PC-9 (cell line): Measurements from ENCODE around the gene HARBI1. TPM values are rescaled to one million over a fixed set of nuclear protein-coding genes. Genes with fewer than 3 reads are reported as not detected.

Source experiments
- Bru-seq: library from RNA; stranded (reverse); fragments of 400-500 nt; gene quantifications from one replicate; lab custom pipeline; 2021; lab: Mats Ljungman, UMichigan
- BruChase-seq, 2 experiments: library from RNA; stranded (reverse); fragments of 400-500 nt; gene quantifications; one replicate each; lab custom pipeline; 2021; lab: Mats Ljungman, UMichigan
- BruUV-seq: library from RNA; stranded (reverse); fragments of 400-500 nt; replicated peaks from 2 replicates; lab custom pipeline; 2021; lab: Mats Ljungman, UMichigan
- CTCF ChIA-PET: fragments of 300-600 bp; sonication (Branson Sonifier 250); formaldehyde crosslinking; loops from one replicate; lab custom pipeline; 2022; ENCODE audit warnings: antibody characterized with exemption; lab: Charles Lee
- POLR2A ChIA-PET: fragments of 300-600 bp; sonication (Branson Sonifier 250); formaldehyde crosslinking; loops from one replicate; lab custom pipeline; 2022; ENCODE audit warnings: antibody characterized with exemption; ENCODE audit not compliant: unreplicated experiment; lab: Charles Lee
- DNase-seq, 2 experiments: peaks; one replicate each; pipeline versions ENCODE4 v3.0.0 to v3.0.0-alpha.2; 2015 to 2022; ENCODE audit warnings: mixed read lengths in 1 of 2
- H2AFZ ChIP-seq: fragments of 200-600 bp; sonication (generic); 2 replicates; pipeline ENCODE4 v1.8.1; 2017; ENCODE audit warnings: antibody characterized with exemption
- H3F3A ChIP-seq: fragments of 200-600 bp; sonication (generic); 2 replicates; pipeline ENCODE4 v1.8.1; 2017; ENCODE audit warnings: antibody characterized with exemption, mild to moderate bottlenecking, low read depth; ENCODE audit not compliant: insufficient read depth
- H3K27ac ChIP-seq: fragments of 200-600 bp; sonication (generic); 2 replicates; pipeline ENCODE4 v1.6.1; 2016; ENCODE audit warnings: mixed run types
- H3K27me3 ChIP-seq: fragments of 200-600 bp; sonication (generic); 2 replicates; pipeline ENCODE4 v1.6.1; 2016; ENCODE audit warnings: low read depth, mixed run types; ENCODE audit not compliant: insufficient read depth
- H3K36me3 ChIP-seq: fragments of 200-600 bp; sonication (generic); 2 replicates; pipeline ENCODE4 v1.6.1; 2016; ENCODE audit warnings: low read depth, mixed run types
- H3K4me1 ChIP-seq: fragments of 200-600 bp; sonication (generic); replicated peaks from 2 replicates; pipeline ENCODE4 v1.6.1; 2016; ENCODE audit warnings: mixed run types; ENCODE audit not compliant: insufficient read depth
- H3K4me2 ChIP-seq: fragments of 200-600 bp; sonication (generic); 2 replicates; pipeline ENCODE4 v1.6.1; 2017; ENCODE audit warnings: mixed run types
- H3K4me3 ChIP-seq: fragments of 200-600 bp; sonication (generic); 2 replicates; pipeline ENCODE4 v1.6.1; 2016; ENCODE audit warnings: mixed run types
- H3K79me2 ChIP-seq: fragments of 200-600 bp; sonication (generic); 2 replicates; pipeline ENCODE4 v1.6.1; 2017; ENCODE audit warnings: low read depth, mixed run types
- H3K9me2 ChIP-seq: fragments of 200-600 bp; sonication (generic); 2 replicates; pipeline ENCODE4 v1.8.1; 2017; ENCODE audit warnings: mild to moderate bottlenecking; ENCODE audit not compliant: insufficient read depth
- H3K9me3 ChIP-seq: fragments of 200-600 bp; sonication (generic); 2 replicates; pipeline ENCODE4 v1.8.1; 2016; ENCODE audit warnings: low read depth; ENCODE audit not compliant: insufficient read depth
- H4K20me1 ChIP-seq: fragments of 200-600 bp; sonication (generic); 2 replicates; pipeline ENCODE4 v1.8.1; 2017; ENCODE audit not compliant: insufficient read depth
- CTCF ChIP-seq: fragments of 200-600 bp; sonication (generic); conservative IDR thresholded peaks from 2 replicates; pipeline ENCODE4 v1.6.1; 2017; ENCODE audit warnings: mixed run types, antibody characterized with exemption, mild to moderate bottlenecking, moderate library complexity
- EZH2 ChIP-seq: fragments of 200-600 bp; sonication (generic); IDR thresholded peaks from 2 replicates; pipeline ENCODE4 v1.8.0; 2017; ENCODE audit warnings: antibody characterized with exemption, low read depth
- intact Hi-C: fragments of 100-400 bp; cut with micrococcal nuclease; formaldehyde crosslinking; loops from one replicate; pipeline ENCODE4 v1.10.0; 2022; ENCODE audit not compliant: unreplicated experiment
- long read RNA-seq: library from polyadenylated mRNA; stranded (forward); transcript quantifications from one replicate; pipeline ENCODE4 v2.0.0, GENCODE V29; 2022
- total RNA-seq: library from RNA; stranded (reverse); gene quantifications from 2 replicates; pipeline ENCODE4 v1.2.3, GENCODE V29; 2021

The HARBI1 gene, protein sequence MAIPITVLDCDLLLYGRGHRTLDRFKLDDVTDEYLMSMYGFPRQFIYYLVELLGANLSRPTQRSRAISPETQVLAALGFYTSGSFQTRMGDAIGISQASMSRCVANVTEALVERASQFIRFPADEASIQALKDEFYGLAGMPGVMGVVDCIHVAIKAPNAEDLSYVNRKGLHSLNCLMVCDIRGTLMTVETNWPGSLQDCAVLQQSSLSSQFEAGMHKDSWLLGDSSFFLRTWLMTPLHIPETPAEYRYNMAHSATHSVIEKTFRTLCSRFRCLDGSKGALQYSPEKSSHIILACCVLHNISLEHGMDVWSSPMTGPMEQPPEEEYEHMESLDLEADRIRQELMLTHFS
- total RNA-seq (6.6 and 8.0 TPM in 2 replicates), Bru-seq, nascent RNA (percentile 58 among the genes with signal in this experiment), BruChase-seq, experiment 1, labeled RNA remaining after a 2-hour chase (percentile 52 among the genes with signal in this experiment), BruChase-seq, experiment 2, labeled RNA remaining after a 6-hour chase (percentile 42 among the genes with signal in this experiment)
- long read RNA-seq, partial matches to known transcripts = 0 of 7 reads
- long read RNA-seq, other reads (novel, unspliced or antisense) = 3 of 7 reads

- TSS peak; percentile 70 for BruUV-seq
- intact Hi-C loops = loop anchor here (1.0 to 5.0 kb wide), 6 partner anchors 63 to 255 kb away; partner anchors contain the start of genes ARHGAP1 and MDK
These were observed at the start of gene HARBI1, which contains the start of gene ATG13 for GRCh38 chr11:46617134-46617971. HARBI1 (minus strand) TSS chr11:46617227; CDS start chr11:46616237, 990 bp downstream. ATG13 (plus strand) TSS chr11:46617553; CDS start chr11:46644292, 26,739 bp downstream.

DNA sequence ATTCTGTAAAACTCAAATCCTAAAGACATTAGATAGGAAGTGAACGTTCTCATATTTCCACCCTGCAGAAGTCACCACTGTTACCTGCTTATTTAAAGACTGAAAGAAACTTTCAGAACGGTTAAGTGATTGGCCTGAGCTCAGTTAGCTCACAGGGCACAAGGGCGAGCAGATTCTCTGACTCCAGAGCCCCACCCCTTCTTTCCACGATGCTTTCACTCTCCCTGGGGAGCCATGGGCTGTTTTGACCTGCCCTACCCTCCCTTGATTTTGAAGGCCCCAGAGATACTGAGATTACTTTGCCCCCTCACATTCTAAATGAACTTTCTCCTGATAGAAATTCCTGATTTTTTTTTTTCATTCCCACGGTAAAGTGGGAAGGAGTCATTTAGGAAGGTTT, 49.5 kb upstream of the HARBI1 start:
- Histone ChIP-seq H4K20me1 (0 out of 2 replicates have a peak, but pooled peaks cover 3% of the 10 kb centered on the region), H3K4me3 (no peak overlapping the region), H3K4me2 (no peak overlapping the region), H3F3A (no peaks in the 10 kb centered on the region; the same call in 1 of the 2 replicates), H3K27ac (no peak overlapping the region), H3K9me2 (no peaks in the 10 kb centered on the region), H3K27me3 (no peaks in the 10 kb centered on the region), H2AFZ (no peak overlapping the region), H3K79me2 (no peaks in the 10 kb centered on the region), H3K9me3 (no peaks in the 10 kb centered on the region), H3K4me1 (no peaks in the 10 kb centered on the region), H3K36me3 (peaks cover 38% of the 10 kb centered on the region; the same call in 1 of the 2 replicates)
- DNase-seq = no peak
- CTCF ChIA-PET = no interaction called here
- no peak for TF ChIP-seq CTCF
- no peak for TF ChIP-seq EZH2
- intact Hi-C loops = no loop called here
- BruUV-seq = no TSS peak
- POLR2A ChIA-PET = no interaction called here

More at GRCh38 chr11:46617134-46617971, at the start of gene HARBI1, which contains the start of gene ATG13:
- CTCF ChIA-PET = interaction anchor here (0.6 to 2.2 kb wide), 4 partner anchors 19 to 229 kb away, joined by 3 to 12 read pairs (median 4); no protein-coding TSS in a partner anchor
- TF ChIP-seq EZH2 (no peak), CTCF (peak; percentile 90)
- Histone ChIP-seq H3K9me3 (no peaks in the 10 kb centered on the region), H3K27me3 (no peaks in the 10 kb centered on the region), H3K4me1 (peaks cover 24% of the 10 kb centered on the region), H3K4me2 (peak within 1 kb of the TSS; percentile 88), H3F3A (peaks cover 15% of the 10 kb centered on the region), H2AFZ (peak within 1 kb of the TSS; percentile 90), H3K36me3 (peaks cover under 1% of the 10 kb centered on the region; the same call in 1 of the 2 replicates), H3K9me2 (no peaks in the 10 kb centered on the region), H3K4me3 (peak within 1 kb of the TSS; percentile 95), H3K79me2 (peaks cover 61% of the 10 kb centered on the region), H3K27ac (peak within 1 kb of the TSS; percentile 95), H4K20me1 (peaks cover 11% of the 10 kb centered on the region)
- POLR2A ChIA-PET = interaction anchor here (0.5 to 0.7 kb wide), 3 partner anchors 26 to 90 kb away, joined by 3 to 23 read pairs (median 7); no protein-coding TSS in a partner anchor
- peak; percentile 73 to 94 for DNase-seq
